A549 treated with DMSO at 1 μM for 4 hours (cell line): ENCODE results near the gene AP2A1. TPM values are rescaled to one million over a fixed set of nuclear protein-coding genes. Genes with fewer than 3 reads are reported as not detected.

Experiments
- total RNA-seq: library from RNA; stranded (reverse); fragments of 200-300 nt; extraction: Qiagen RNA extraction; gene quantifications from 5 replicates; pipeline ENCODE4 v1.2.3, GENCODE V29; 2022; ENCODE audit warnings: low read depth

AP2A1 gene
- 44.3 to 56.6 TPM (median 52.4 TPM) in 5 replicates for total RNA-seq

DNA sequence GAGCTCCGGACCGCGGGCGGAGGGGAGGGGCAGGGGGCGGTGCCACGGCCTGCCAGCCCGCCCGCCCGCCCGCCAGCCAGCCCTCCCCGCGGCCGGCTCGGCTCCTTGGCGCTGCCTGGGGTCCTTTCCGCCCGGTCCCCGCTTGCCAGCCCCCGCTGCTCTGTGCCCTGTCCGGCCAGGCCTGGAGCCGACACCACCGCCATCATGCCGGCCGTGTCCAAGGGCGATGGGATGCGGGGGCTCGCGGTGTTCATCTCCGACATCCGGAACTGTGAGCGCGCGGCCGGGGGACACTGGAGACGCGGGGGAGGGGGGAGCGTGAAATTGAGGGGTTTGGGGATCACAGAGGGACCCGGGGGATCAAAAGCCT is at the start of gene AP2A1:
Gene AP2A1, plus strand, starts transcription at position 72 of the 370 bp plus-strand sequence. Its CDS starts 133 bp downstream, at position 205.

DNA sequence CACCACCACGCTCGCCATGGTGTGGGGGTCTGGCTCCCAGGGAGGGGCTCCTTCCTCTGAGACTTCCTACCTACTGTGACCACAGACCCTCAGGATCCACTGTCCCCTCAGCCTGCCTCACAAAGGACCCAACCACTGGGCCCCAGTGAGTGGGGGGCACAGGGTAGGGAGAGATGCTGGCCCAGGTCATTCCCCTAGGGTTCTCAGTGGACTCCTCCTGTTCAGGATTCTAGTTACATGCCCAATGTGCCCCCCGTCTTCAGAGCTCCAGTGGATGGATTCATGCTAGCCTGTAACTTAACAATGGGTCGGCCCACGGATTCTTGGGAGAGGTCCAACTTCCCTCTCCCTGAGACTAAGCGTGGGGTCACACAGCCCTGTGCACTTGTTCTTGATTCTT is 3.6 kb upstream of the AP2A1 start, which contains the start of gene TSKS:
Gene TSKS, minus strand, starts transcription at position 77 of the 400 bp plus-strand sequence. Its CDS starts 59 bp downstream, at position 18.

DNA sequence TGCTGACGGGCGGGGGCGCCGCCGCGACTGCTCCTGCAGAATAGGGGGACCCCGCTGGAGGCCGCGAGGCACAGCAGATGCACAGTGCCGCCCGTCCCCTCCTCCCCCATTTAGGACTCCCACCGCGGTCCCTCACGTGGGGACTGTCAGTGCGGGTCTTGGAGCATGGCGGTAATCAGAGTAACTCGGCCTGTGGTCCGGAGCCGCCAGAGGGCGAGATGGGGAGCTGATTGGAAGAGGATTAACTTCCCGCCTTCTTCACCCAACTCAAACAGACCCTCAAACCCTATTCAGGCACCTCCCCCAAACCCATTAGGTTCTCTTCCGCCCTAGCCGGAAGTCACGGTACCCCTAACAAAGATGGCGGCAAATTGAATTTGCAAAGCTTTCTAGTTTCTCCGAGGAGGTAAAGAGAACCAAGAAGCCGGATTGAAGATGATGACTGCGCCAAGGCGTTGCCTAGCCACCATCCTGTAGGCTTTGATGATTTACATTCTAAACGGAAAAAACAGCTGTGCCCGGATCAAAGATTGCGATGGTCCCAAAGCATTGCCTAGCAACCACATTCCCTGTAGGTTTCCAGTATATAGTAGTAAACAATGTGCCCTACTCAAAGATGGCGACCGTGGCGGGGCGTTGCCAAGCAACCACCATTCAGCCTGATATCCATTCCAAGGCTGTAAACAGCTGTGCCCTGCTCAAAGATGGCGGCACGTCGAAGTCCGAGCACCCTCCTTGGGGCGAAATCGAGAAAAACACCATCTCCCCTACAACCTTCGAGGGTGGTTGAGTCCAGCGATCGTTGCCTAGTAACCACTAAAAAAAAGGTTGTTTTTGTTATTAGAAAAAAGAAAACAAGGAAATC is 46.4 kb downstream of the AP2A1 start, which contains the start of gene FUZ:
Gene FUZ, minus strand, starts transcription at position 296 of the 865 bp plus-strand sequence. Its CDS starts 186 bp downstream, at position 110.

DNA sequence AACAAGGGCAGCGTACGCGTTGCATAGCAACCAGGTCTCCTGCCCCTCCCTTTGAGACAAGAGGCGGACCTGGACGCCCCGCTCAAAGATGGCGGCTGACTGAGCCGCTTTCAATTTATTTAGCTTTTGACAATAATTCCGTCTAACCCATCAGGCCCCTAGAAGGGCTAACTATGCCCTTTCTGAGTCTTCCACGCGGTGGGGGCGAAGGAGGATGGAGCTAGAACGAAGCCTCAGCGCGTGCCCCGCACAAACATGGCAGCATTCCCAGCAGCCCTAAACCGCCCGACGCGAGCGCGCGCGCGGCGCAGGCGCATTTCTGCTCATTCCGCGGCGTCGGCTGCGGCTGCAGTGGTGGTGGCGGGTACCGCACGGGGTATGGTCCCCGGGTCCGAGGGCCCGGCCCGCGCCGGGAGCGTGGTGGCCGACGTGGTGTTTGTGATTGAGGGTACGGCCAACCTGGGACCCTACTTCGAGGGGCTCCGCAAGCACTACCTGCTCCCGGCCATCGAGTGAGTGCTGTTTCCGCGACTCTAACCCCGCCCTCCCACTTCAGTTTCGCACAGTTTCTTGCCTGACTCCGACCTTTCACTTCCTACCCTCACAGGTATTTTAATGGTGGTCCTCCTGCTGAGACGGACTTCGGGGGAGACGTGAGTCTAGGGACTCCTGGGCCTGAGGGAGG is 51.3 kb downstream of the AP2A1 start, which contains the start of gene MED25:
Gene MED25, plus strand, starts transcription at position 326 of the 685 bp plus-strand sequence. Its CDS starts 53 bp downstream, at position 379.

DNA sequence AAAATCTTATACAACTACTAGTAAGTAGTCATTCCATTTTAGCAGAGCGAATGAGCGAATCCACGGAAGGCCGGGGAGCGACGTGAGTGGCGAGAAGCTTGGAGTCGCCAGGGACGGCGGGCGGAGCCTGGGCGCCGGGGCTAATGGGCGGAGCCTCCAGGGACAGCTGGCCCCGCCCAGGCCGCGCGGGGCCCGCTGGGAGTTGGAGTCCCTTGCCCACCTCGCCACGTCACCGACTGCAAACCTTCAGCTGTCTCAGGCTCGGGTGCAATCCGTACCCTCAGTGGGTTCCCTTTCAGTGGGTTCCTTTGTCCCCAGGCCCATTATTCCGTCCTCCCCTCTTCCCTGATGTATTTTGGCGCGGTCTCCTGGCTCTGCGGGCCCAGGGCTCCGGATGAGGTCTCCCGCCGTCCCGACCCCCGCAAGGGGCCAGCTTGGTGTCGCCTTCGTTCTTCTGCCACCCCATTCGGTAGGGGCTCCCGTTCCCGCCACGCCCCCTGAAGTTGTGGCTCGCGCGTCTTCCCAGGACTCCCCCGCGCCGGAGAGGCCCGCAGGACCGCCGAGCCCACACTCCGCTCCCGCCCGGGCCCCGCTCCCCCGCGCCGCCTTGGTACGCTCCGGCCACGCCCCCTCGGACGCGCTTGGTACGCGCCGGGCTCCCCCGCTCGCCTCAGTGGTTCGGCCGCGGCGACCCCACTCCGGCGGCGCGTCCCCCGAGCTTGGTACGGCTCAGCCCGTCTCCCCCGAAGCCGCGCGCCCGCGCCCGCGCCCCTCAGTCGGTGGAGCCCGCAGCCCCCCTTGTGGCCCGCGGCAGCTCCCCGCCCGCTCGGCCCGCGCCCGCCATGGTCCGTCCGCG is 83.9 kb downstream of the AP2A1 start, which contains the start of gene PTOV1:
Gene PTOV1, plus strand, starts transcription at position 673 of the 856 bp plus-strand sequence.

Other genes with a start within 250 kb of the AP2A1 start
- gene RCN3, start 239.0 kb upstream of the AP2A1 start, total RNA-seq, result 1.5 to 2.1 TPM (median 1.7 TPM) in 5 replicates
- 84.6 to 109 TPM (median 95.2 TPM) in 5 replicates for gene NOSIP, start 186.4 kb upstream of the AP2A1 start, total RNA-seq
- 0.54 to 1.2 TPM (median 0.87 TPM) in 5 replicates for gene PRRG2, start 185.7 kb upstream of the AP2A1 start, total RNA-seq
- gene PRR12, start 175.8 kb upstream of the AP2A1 start, total RNA-seq, result 27.6 to 35.1 TPM (median 29.7 TPM) in 5 replicates
- gene RRAS, start 126.9 kb upstream of the AP2A1 start, total RNA-seq, result 83.1 to 125 TPM (median 114 TPM) in 5 replicates
- gene SCAF1, start 124.8 kb upstream of the AP2A1 start, total RNA-seq, result 41.9 to 71.4 TPM (median 66.3 TPM) in 5 replicates
- gene IRF3, start 101.1 kb upstream of the AP2A1 start, total RNA-seq, result 86.3 to 119 TPM (median 102 TPM) in 5 replicates
- gene BCL2L12, start 101.1 kb upstream of the AP2A1 start, total RNA-seq, result 58.3 to 77.0 TPM (median 67.6 TPM) in 5 replicates
- gene PRMT1, start 89.7 kb upstream of the AP2A1 start, total RNA-seq, result 373 to 457 TPM (median 431 TPM) in 5 replicates
- 4.0 to 7.6 TPM (median 5.7 TPM) in 5 replicates for gene ADM5, start 77.4 kb upstream of the AP2A1 start, total RNA-seq
- 11.6 to 14.6 TPM (median 13.4 TPM) in 5 replicates for gene CPT1C, start 75.9 kb upstream of the AP2A1 start, total RNA-seq
- gene TSKS, start 3.7 kb upstream of the AP2A1 start, total RNA-seq, result 0.06 TPM in 1 of 5 replicates, not detected in the others
- gene FUZ, start 46.3 kb downstream of the AP2A1 start, total RNA-seq, result 13.9 to 17.0 TPM (median 15.0 TPM) in 5 replicates
- 51.8 to 71.0 TPM (median 61.4 TPM) in 5 replicates for gene MED25, start 51.3 kb downstream of the AP2A1 start, total RNA-seq
- gene PTOV1, start 84.2 kb downstream of the AP2A1 start, total RNA-seq, result 121 to 156 TPM (median 142 TPM) in 5 replicates
- gene PNKP, start 100.6 kb downstream of the AP2A1 start, total RNA-seq, result 51.8 to 57.7 TPM (median 54.9 TPM) in 5 replicates
- gene AKT1S1, start 110.4 kb downstream of the AP2A1 start, total RNA-seq, result 75.5 to 121 TPM (median 104 TPM) in 5 replicates
- gene TBC1D17, start 110.7 kb downstream of the AP2A1 start, total RNA-seq, result 21.9 to 24.2 TPM (median 22.6 TPM) in 5 replicates
- 0.58 to 1.2 TPM (median 0.76 TPM) in 5 replicates for gene IL4I1, start 129.9 kb downstream of the AP2A1 start, total RNA-seq
- gene ATF5, start 162.2 kb downstream of the AP2A1 start, total RNA-seq, result 47.7 to 59.0 TPM (median 52.0 TPM) in 5 replicates
- 78.6 to 111 TPM (median 98.3 TPM) in 5 replicates for gene NUP62, start 162.5 kb downstream of the AP2A1 start, total RNA-seq
- gene SIGLEC11, start 194.2 kb downstream of the AP2A1 start, total RNA-seq, result not detected in 5 replicates